Left forelimb (tissue), 1 donor: Measurements from ENCODE around the gene APOB.

Source experiments
- DNase-seq: peaks from one replicate; pipeline ENCODE4 v3.0.0-alpha.2; 2018; ENCODE audit warnings: low spot score

Gene APOB

GRCh38 chr2:21043744-21044532 lies at the start of gene APOB:
Gene APOB (minus strand): TSS chr2:21044073. CDS start chr2:21043945, 128 bp downstream.
- no peak for DNase-seq

- no peak for DNase-seq
These were observed 48.5 kb upstream of the APOB start for GRCh38 chr2:21092308-21092869.

- no peak for DNase-seq
These were observed 40.5 kb upstream of the APOB start for GRCh38 chr2:21084401-21084800.

- no peak for DNase-seq
These were observed 39.6 kb upstream of the APOB start for GRCh38 chr2:21083482-21083881.

- DNase-seq: no peak
These were observed 34.4 kb upstream of the APOB start for GRCh38 chr2:21078296-21078695.

- DNase-seq: no peak
These were observed 28.8 kb upstream of the APOB start for GRCh38 chr2:21072477-21073242.

- no peak for DNase-seq
These were observed 26.7 kb upstream of the APOB start for GRCh38 chr2:21070341-21071257.

GRCh38 chr2:21069746-21070340 lies 26.0 kb upstream of the APOB start:
- DNase-seq: no peak

- no peak for DNase-seq
These were observed 24.1 kb upstream of the APOB start for GRCh38 chr2:21067859-21068537.

- DNase-seq: no peak
These were observed 23.3 kb upstream of the APOB start for GRCh38 chr2:21067125-21067524.

GRCh38 chr2:21059885-21060610 lies 16.2 kb upstream of the APOB start:
- DNase-seq: no peak

GRCh38 chr2:21057097-21057496 lies 13.2 kb upstream of the APOB start:
- no peak for DNase-seq

GRCh38 chr2:21055879-21056790 lies 12.3 kb upstream of the APOB start:
- DNase-seq: no peak

- DNase-seq: no peak
These were observed 11.6 kb upstream of the APOB start for GRCh38 chr2:21055451-21055850.

GRCh38 chr2:21054011-21054410 lies 10.1 kb upstream of the APOB start:
- no peak for DNase-seq

- no peak for DNase-seq
These were observed 8.2 kb upstream of the APOB start for GRCh38 chr2:21052044-21052443.

GRCh38 chr2:21050164-21050563 lies 6.3 kb upstream of the APOB start:
- no peak for DNase-seq

GRCh38 chr2:21047141-21048009 lies 3.5 kb upstream of the APOB start:
- DNase-seq: no peak
